ENCODE data around the gene DZIP1. TPM values are rescaled to one million over a fixed set of nuclear protein-coding genes. Genes with fewer than 3 reads are reported as not detected.

The DZIP1 gene
- total and polyA plus RNA-seq, 4 donors, result 10.1 to 25.3 (median 17.5) TPM

DNA sequence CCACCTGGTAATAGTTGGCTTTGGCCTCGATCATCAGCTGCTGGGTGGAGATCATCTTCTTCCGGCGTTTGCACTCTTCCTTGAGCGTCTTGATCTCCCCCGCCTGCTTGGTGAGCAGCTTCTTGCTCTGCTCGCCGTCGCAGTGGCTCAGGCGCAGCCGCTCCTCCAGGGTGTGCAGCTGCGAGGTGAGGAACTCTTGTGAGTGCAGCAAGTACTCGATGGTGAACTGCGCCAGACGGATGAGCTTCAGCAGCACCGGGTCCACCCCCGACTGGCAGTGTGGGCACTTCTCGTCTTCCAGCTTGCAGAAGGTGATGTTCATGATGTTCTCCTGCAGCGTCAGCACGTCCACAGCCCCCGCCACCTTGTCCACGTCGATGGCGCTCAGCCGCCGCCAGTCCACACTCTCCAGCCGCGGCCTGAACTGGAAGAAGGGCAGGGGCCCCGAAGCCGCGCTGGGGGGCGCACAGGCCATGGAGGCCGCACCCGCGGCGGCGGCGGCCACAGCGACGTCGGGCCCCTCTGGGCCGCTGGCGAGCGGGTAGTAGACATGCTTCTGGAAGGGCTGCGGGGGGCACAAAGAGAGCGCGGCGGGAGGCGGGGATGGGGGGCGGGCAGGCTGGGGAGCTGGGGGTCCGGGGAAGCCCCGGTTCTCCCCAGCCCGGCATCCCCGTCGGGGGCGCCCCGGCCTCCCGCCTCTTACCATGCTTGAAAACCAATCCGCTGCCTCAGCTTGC is 3.0 kb downstream of the DZIP1 start:
- no peaks in the 10 kb centered on the region for H3K9me3 ChIP-seq (ENCODE audit: control insufficient read depth, low read length)
- DNase-seq (peak; percentile 45 to 72), ATAC-seq (ENCODE audit: low FRiP score) (no peak)
- H3K4me3 ChIP-seq (ENCODE audit: low read length in 2 of 2), result peak overlapping the region; percentile 31 to 51
- H3K36me3 ChIP-seq (ENCODE audit: control insufficient read depth in 1 of 2, insufficient read depth in 2 of 2, low read length in 1 of 2), result no peaks in the 10 kb centered on the region
- H3K27me3 ChIP-seq (ENCODE audit: control insufficient read depth in 1 of 2, insufficient read depth in 2 of 2, low read length in 1 of 2), result no peaks in the 10 kb centered on the region
- peaks cover 0 to 2% of the 10 kb centered on the region in 2 donors for H3K4me1 ChIP-seq (ENCODE audit: control insufficient read depth in 1 of 2, insufficient read depth in 2 of 2, low read length in 2 of 2)
- intact Hi-C loops (cut with DNase I), result loop anchor here in 1 of 2 donors (5.0 kb wide), 1 partner anchor 36 kb away; the partner anchor contains the start of gene DNAJC3
- 28 to 35% methylated on average over 40 to 58 of the region's 58 CpGs for WGBS, 2 donors
- H3K27ac ChIP-seq (ENCODE audit: low read depth in 1 of 2, low read length in 2 of 2), result no peak overlapping the region

DNA sequence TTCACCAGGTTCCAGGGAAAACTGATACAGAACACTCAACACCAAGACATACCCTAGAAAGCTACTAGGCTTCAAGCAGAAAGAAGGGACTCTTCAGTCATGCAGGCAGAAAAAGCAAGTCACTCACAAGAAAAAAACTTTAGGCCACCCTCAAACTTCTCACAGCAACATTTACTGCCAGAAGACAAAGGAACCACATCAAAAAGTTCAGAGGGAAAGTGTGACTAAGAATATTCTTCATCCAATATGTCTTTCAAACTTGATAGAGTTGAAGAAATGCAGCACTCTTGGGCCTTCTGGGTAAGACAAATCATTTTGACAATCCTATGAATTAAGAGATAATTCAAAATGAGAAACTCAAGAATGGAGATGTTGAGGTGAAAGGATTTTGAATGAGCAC is 7.7 kb downstream of the DZIP1 start:
- no peaks in the 10 kb centered on the region for H3K4me1 ChIP-seq (ENCODE audit: control insufficient read depth in 1 of 2, insufficient read depth in 2 of 2, low read length in 2 of 2)
- no peak for ATAC-seq (ENCODE audit: low FRiP score)
- H3K9me3 ChIP-seq (ENCODE audit: control insufficient read depth, low read length), result no peaks in the 10 kb centered on the region
- no peak for DNase-seq
- H3K27me3 ChIP-seq (ENCODE audit: control insufficient read depth in 1 of 2, insufficient read depth in 2 of 2, low read length in 1 of 2), result no peaks in the 10 kb centered on the region
- no peak overlapping the region for H3K4me3 ChIP-seq (ENCODE audit: low read length in 2 of 2)
- H3K36me3 ChIP-seq (ENCODE audit: control insufficient read depth in 1 of 2, insufficient read depth in 2 of 2, low read length in 1 of 2), result peaks cover 0 to 2% of the 10 kb centered on the region in 2 donors
- no peak overlapping the region for H3K27ac ChIP-seq (ENCODE audit: low read depth in 1 of 2, low read length in 2 of 2)
- intact Hi-C loops (cut with DNase I), result no loop called here

DNA sequence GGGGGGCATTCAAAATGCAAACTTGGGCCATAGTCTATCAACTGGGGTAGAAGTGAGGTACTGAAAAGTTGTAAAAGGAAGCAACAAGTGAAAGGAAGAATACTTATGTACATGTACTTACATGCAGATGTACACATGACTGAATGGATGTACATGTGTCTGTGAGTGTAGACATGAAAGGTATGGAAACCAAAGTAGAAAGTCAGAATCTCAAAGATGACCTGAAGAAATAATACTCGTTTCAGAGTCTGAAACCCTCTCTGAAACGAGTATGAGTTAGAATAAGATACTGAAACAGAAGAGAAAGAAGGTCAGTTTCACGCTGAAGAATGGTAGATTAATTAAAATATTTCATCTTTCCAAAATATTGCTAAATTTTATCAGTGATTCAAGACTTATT is 13.9 kb downstream of the DZIP1 start:
- Histone ChIP-seq H3K4me3 (ENCODE audit: low read length in 2 of 2) (no peak overlapping the region), H3K4me1 (ENCODE audit: control insufficient read depth in 1 of 2, insufficient read depth in 2 of 2, low read length in 2 of 2) (no peaks in the 10 kb centered on the region), H3K27ac (ENCODE audit: low read depth in 1 of 2, low read length in 2 of 2) (no peak overlapping the region), H3K9me3 (ENCODE audit: control insufficient read depth, low read length) (no peaks in the 10 kb centered on the region), H3K27me3 (ENCODE audit: control insufficient read depth in 1 of 2, insufficient read depth in 2 of 2, low read length in 1 of 2) (no peaks in the 10 kb centered on the region), H3K36me3 (ENCODE audit: control insufficient read depth in 1 of 2, insufficient read depth in 2 of 2, low read length in 1 of 2) (peaks cover 2 to 6% of the 10 kb centered on the region in 2 donors)
- DNase-seq, result no peak
- 90 to 94% methylated on average over 3 of the region's 3 CpGs for WGBS, 2 donors
- intact Hi-C loops (cut with DNase I), result no loop called here
- no peak for ATAC-seq (ENCODE audit: low FRiP score)

DNA sequence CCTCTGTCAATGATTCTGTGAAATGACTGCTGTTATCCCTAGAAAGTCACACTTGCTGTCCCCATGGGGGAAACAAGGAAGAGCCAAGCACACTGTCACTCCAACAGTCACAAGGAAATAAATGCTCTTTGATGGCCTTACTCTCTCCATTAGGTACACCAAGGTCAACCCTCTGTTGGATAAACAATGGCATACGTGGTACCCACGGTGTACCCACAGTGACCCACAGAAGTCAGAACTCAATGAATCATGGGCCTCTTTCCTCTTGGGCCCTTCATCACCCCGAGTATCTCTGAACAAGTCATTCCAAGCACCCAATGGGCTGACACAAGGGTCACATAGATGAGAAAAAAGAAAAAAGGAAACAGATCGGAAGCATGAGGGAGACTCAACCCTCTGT is 15.4 kb downstream of the DZIP1 start:
- no peaks in the 10 kb centered on the region for H3K9me3 ChIP-seq (ENCODE audit: control insufficient read depth, low read length)
- WGBS, 2 donors, result 90 to 93% methylated on average over 4 of the region's 4 CpGs
- intact Hi-C loops (cut with DNase I), result no loop called here

DNA sequence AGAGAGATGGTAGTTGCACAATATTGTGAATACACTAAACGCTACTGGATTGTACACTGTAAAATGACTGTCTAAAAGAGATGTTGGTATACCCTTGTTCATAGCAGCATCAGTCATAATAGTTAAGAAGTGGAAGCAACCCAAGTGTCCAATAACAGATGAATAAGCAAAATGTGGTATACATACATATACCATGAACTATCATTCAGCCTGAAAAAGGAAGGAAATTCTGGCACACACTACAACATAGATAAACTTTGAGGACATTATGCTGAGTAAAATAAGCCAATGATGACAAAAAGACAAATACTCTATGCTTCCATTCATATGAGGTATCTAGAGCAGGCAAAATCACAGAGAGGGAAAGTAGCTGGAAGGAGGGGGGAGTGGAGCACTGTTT is 16.0 kb downstream of the DZIP1 start:
- Histone ChIP-seq H3K4me1 (ENCODE audit: control insufficient read depth in 1 of 2, insufficient read depth in 2 of 2, low read length in 2 of 2) (no peaks in the 10 kb centered on the region), H3K27me3 (ENCODE audit: control insufficient read depth in 1 of 2, insufficient read depth in 2 of 2, low read length in 1 of 2) (no peaks in the 10 kb centered on the region), H3K27ac (ENCODE audit: low read depth in 1 of 2, low read length in 2 of 2) (no peak overlapping the region), H3K9me3 (ENCODE audit: control insufficient read depth, low read length) (no peaks in the 10 kb centered on the region), H3K36me3 (ENCODE audit: control insufficient read depth in 1 of 2, insufficient read depth in 2 of 2, low read length in 1 of 2) (peaks cover 2 to 6% of the 10 kb centered on the region in 2 donors), H3K4me3 (ENCODE audit: low read length in 2 of 2) (no peak overlapping the region)
- intact Hi-C loops (cut with DNase I), result no loop called here
- 99 to 100% methylated on average over 1 of the region's 1 CpG for WGBS, 2 donors
- ATAC-seq (ENCODE audit: low FRiP score), result no peak
- DNase-seq, result no peak

More for the DNA sequence above, 15.4 kb downstream of the DZIP1 start:
- H3K4me3 ChIP-seq (ENCODE audit: low read length in 2 of 2), result no peak overlapping the region
- DNase-seq (no peak), ATAC-seq (ENCODE audit: low FRiP score) (no peak)
- H3K27me3 ChIP-seq (ENCODE audit: control insufficient read depth in 1 of 2, insufficient read depth in 2 of 2, low read length in 1 of 2), result no peaks in the 10 kb centered on the region
- H3K36me3 ChIP-seq (ENCODE audit: control insufficient read depth in 1 of 2, insufficient read depth in 2 of 2, low read length in 1 of 2), result peaks cover 2 to 6% of the 10 kb centered on the region in 2 donors
- no peak overlapping the region for H3K27ac ChIP-seq (ENCODE audit: low read depth in 1 of 2, low read length in 2 of 2)
- H3K4me1 ChIP-seq (ENCODE audit: control insufficient read depth in 1 of 2, insufficient read depth in 2 of 2, low read length in 2 of 2), result no peaks in the 10 kb centered on the region

DNA sequence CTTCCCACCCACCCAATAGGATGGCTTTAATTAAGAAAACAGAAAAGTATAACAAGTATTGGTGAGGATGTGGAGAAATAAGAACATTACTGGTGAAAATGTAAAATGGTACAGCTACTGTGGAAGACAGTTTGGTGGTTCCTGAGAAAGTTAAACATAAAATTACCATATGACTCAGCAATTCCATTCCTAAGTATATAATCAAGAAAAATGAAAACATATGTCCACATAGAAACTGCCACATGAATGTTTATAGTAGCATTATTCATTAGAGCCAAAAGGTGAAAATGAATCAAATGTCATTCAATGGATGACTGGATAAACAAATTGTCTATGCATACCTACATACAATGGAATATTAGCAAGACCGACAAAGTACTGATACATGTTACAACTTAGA is 16.9 kb downstream of the DZIP1 start:
- DNase-seq (no peak), ATAC-seq (ENCODE audit: low FRiP score) (no peak)
- no peak overlapping the region for H3K27ac ChIP-seq (ENCODE audit: low read depth in 1 of 2, low read length in 2 of 2)
- no peaks in the 10 kb centered on the region for H3K27me3 ChIP-seq (ENCODE audit: control insufficient read depth in 1 of 2, insufficient read depth in 2 of 2, low read length in 1 of 2)
- no peaks in the 10 kb centered on the region for H3K9me3 ChIP-seq (ENCODE audit: control insufficient read depth, low read length)
- H3K36me3 ChIP-seq (ENCODE audit: control insufficient read depth in 1 of 2, insufficient read depth in 2 of 2, low read length in 1 of 2), result peaks cover 0 to 6% of the 10 kb centered on the region in 2 donors
- no peaks in the 10 kb centered on the region for H3K4me1 ChIP-seq (ENCODE audit: control insufficient read depth in 1 of 2, insufficient read depth in 2 of 2, low read length in 2 of 2)
- WGBS, 2 donors, result 96 to 99% methylated on average over 1 of the region's 1 CpG
- intact Hi-C loops (cut with DNase I), result no loop called here
- no peak overlapping the region for H3K4me3 ChIP-seq (ENCODE audit: low read length in 2 of 2)

DNA sequence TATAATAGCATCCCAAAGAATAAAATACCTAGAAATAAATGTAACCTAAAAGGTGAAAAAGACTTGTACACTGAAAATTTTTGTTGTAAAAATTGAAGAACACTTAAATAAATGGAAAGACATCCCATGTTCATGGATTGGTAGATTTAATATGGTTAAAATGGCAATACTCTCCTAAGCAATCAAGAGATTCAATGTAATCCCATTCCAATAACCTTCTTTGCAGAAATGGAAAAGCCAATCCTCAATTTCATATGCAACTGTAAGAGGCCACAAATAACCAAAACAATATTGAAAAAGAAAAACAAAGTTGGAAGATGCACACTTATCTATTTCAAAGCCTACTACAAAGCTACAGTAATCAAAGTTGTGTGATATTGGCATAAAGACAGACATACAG is 17.7 kb downstream of the DZIP1 start:
- Histone ChIP-seq H3K36me3 (ENCODE audit: control insufficient read depth in 1 of 2, insufficient read depth in 2 of 2, low read length in 1 of 2) (peaks cover 0 to 6% of the 10 kb centered on the region in 2 donors), H3K4me1 (ENCODE audit: control insufficient read depth in 1 of 2, insufficient read depth in 2 of 2, low read length in 2 of 2) (no peaks in the 10 kb centered on the region), H3K27me3 (ENCODE audit: control insufficient read depth in 1 of 2, insufficient read depth in 2 of 2, low read length in 1 of 2) (no peaks in the 10 kb centered on the region), H3K9me3 (ENCODE audit: control insufficient read depth, low read length) (no peaks in the 10 kb centered on the region), H3K4me3 (ENCODE audit: low read length in 2 of 2) (no peak overlapping the region), H3K27ac (ENCODE audit: low read depth in 1 of 2, low read length in 2 of 2) (no peak overlapping the region)
- DNase-seq, result no peak
- no peak for ATAC-seq (ENCODE audit: low FRiP score)
- intact Hi-C loops (cut with DNase I), result no loop called here

DNA sequence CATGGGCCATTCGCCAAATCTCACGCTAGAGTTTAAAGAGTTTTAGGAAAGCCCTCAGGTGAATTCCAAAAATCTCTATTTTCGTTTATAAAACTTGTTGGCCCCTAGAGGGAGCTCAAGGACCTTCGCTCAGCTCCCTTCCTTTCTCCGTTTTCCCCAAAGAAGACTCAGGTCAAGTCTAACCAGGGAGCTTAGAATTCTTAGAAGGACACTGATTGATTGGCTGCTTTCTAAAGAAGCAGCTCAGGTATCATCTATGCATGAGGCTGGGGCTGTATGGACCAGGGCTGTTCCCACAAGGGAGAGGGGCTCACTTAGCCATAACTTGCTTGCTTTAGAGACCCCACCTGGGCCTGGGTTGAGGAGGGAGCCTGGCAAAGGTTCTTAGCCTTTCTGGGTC is 20.5 kb downstream of the DZIP1 start:
- DNase-seq (no peak), ATAC-seq (ENCODE audit: low FRiP score) (peak; percentile 74)
- H3K27me3 ChIP-seq (ENCODE audit: control insufficient read depth in 1 of 2, insufficient read depth in 2 of 2, low read length in 1 of 2), result no peaks in the 10 kb centered on the region
- H3K4me1 ChIP-seq (ENCODE audit: control insufficient read depth in 1 of 2, insufficient read depth in 2 of 2, low read length in 2 of 2), result no peaks in the 10 kb centered on the region
- intact Hi-C loops (cut with DNase I), result loop anchor here in 1 of 2 donors (2.0 kb wide), 1 partner anchor 211 kb away; no protein-coding TSS in a partner anchor
- no peak overlapping the region for H3K27ac ChIP-seq (ENCODE audit: low read depth in 1 of 2, low read length in 2 of 2)
- no peak overlapping the region for H3K4me3 ChIP-seq (ENCODE audit: low read length in 2 of 2)
- WGBS, 2 donors, result 23 to 24% methylated on average over 5 of the region's 5 CpGs
- no peaks in the 10 kb centered on the region for H3K9me3 ChIP-seq (ENCODE audit: control insufficient read depth, low read length)
- H3K36me3 ChIP-seq (ENCODE audit: control insufficient read depth in 1 of 2, insufficient read depth in 2 of 2, low read length in 1 of 2), result peaks cover 3 to 4% of the 10 kb centered on the region in 2 donors

DNA sequence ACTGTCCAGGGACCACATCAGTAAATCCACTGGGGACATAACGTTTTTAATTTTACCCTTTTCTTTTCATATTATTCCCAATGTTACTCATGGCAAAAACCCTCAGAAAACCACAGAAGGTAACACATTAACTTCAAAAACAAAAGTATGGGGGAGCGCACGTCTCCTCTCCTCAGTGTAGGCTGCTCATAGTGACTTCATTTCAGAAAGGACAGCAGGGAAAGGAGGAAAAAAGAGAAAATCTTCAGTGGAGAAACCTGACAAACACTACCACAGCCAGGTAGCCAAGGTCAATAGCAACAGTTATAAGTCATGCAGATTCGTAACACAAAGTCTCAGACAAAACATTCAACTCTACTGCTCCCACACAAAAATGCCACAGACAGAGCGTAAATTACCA is 21.4 kb downstream of the DZIP1 start:
- H3K27me3 ChIP-seq (ENCODE audit: control insufficient read depth in 1 of 2, insufficient read depth in 2 of 2, low read length in 1 of 2), result no peaks in the 10 kb centered on the region
- ATAC-seq (ENCODE audit: low FRiP score), result no peak
- DNase-seq, result no peak
- 20 to 31% methylated on average over 5 of the region's 5 CpGs for WGBS, 2 donors
- intact Hi-C loops (cut with DNase I), result loop anchor here in 1 of 2 donors (2.0 kb wide), 1 partner anchor 210 kb away; no protein-coding TSS in a partner anchor
- no peak overlapping the region for H3K27ac ChIP-seq (ENCODE audit: low read depth in 1 of 2, low read length in 2 of 2)
- no peaks in the 10 kb centered on the region for H3K9me3 ChIP-seq (ENCODE audit: control insufficient read depth, low read length)
- H3K4me1 ChIP-seq (ENCODE audit: control insufficient read depth in 1 of 2, insufficient read depth in 2 of 2, low read length in 2 of 2), result no peaks in the 10 kb centered on the region
- H3K4me3 ChIP-seq (ENCODE audit: low read length in 2 of 2), result no peak overlapping the region
- H3K36me3 ChIP-seq (ENCODE audit: control insufficient read depth in 1 of 2, insufficient read depth in 2 of 2, low read length in 1 of 2), result peaks cover 2 to 3% of the 10 kb centered on the region in 2 donors

All from aorta (tissue), 5 donors.